ENCODE measurements around the gene DHX15.
"Not testable (repeated sequence)": the region's sequence is repeated elsewhere in the genome, so short reads cannot be mapped to it uniquely, and the experiment has no call there.

The DHX15 gene

GRCh38 chr4:24537025-24537424, 47.3 kb downstream of the DHX15 start:
- no peak for DNase-seq

GRCh38 chr4:24535399-24535798, 49.0 kb downstream of the DHX15 start:
- DNase-seq: no peak

GRCh38 chr4:24533364-24533763, 51.0 kb downstream of the DHX15 start:
- no peak for DNase-seq

- DNase-seq: no peak
Measured at GRCh38 chr4:24529555-24529954, 54.8 kb downstream of the DHX15 start.

GRCh38 chr4:24527371-24527770, 57.0 kb downstream of the DHX15 start:
- DNase-seq: no peak

GRCh38 chr4:24521544-24521943, 62.8 kb downstream of the DHX15 start:
- DNase-seq: no peak

GRCh38 chr4:24519649-24520048, 64.7 kb downstream of the DHX15 start:
- no peak for DNase-seq

GRCh38 chr4:24517676-24518075, 66.7 kb downstream of the DHX15 start:
- no peak for DNase-seq

- DNase-seq: no peak
Measured at GRCh38 chr4:24516926-24517325, 67.4 kb downstream of the DHX15 start.

GRCh38 chr4:24515698-24516097, 68.7 kb downstream of the DHX15 start:
- DNase-seq: no peak

GRCh38 chr4:24514808-24515207, 69.5 kb downstream of the DHX15 start:
- DNase-seq: no peak

- DNase-seq: no peak
Measured at GRCh38 chr4:24513718-24514117, 70.6 kb downstream of the DHX15 start.

- DNase-seq: no peak
Measured at GRCh38 chr4:24511371-24512063, 72.8 kb downstream of the DHX15 start.

GRCh38 chr4:24510091-24510490, 74.3 kb downstream of the DHX15 start:
- DNase-seq: no peak

GRCh38 chr4:24508541-24508940, 75.8 kb downstream of the DHX15 start:
- no peak for DNase-seq

- no peak for DNase-seq
Measured at GRCh38 chr4:24507439-24507838, 76.9 kb downstream of the DHX15 start.

- not testable (repeated sequence) for DNase-seq
Measured at GRCh38 chr4:24503090-24503489, 81.3 kb downstream of the DHX15 start.

GRCh38 chr4:24497221-24497620, 87.1 kb downstream of the DHX15 start:
- DNase-seq: no peak

GRCh38 chr4:24496597-24496996, 87.8 kb downstream of the DHX15 start:
- DNase-seq: no peak

- no peak for DNase-seq
Measured at GRCh38 chr4:24495388-24495787, 89.0 kb downstream of the DHX15 start.

GRCh38 chr4:24489870-24490269, 94.5 kb downstream of the DHX15 start:
- DNase-seq: no peak

- peak; percentile 8 for DNase-seq
Measured at GRCh38 chr4:24488399-24489164, 95.8 kb downstream of the DHX15 start.

GRCh38 chr4:24482871-24483270, 101.5 kb downstream of the DHX15 start:
- DNase-seq: no peak

- DNase-seq: no peak
Measured at GRCh38 chr4:24477919-24478318, 106.4 kb downstream of the DHX15 start.

All from NCI-H2227 treated with DMSO at 0.1 percent for 48 hours (cell line).